Measurements from ENCODE around the gene BTNL3. TPM values are rescaled to one million over a fixed set of nuclear protein-coding genes. Genes with fewer than 3 reads are reported as not detected.
A peak's percentile ranks its signal among the peaks of the same experiment; 100 is the strongest.

BTNL3 gene
- total and polyA plus RNA-seq, 10 of the 15 experiments (the other 5 are each of a cell fraction or from before 2014, with no cell fraction given) = 0.39 TPM; not detected in 9

- TF ChIP-seq, protein P1, sequence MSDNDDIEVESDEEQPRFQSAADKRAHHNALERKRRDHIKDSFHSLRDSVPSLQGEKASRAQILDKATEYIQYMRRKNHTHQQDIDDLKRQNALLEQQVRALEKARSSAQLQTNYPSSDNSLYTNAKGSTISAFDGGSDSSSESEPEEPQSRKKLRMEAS (IDR thresholded peaks at IDR 0.05; ENCODE audit: low read depth, low read length) = peak; percentile 63; the same call in 1 of the 2 replicates
- no peak for TF ChIP-seq ATF7 (IDR thresholded peaks at IDR 0.05; ENCODE audit: low read depth)
- no peak for TF ChIP-seq KDM1A (IDR thresholded peaks at IDR 0.05; ENCODE audit: borderline replicate concordance)
- TF ChIP-seq NFXL1 (IDR thresholded peaks at IDR 0.05; ENCODE audit: borderline replicate concordance) = no peak
- no peak for TF ChIP-seq SREBF2 (IDR thresholded peaks at IDR 0.05; ENCODE audit: low read length)
- no peak for TF ChIP-seq SMAD1 (IDR thresholded peaks at IDR 0.05; ENCODE audit: low read depth, partially characterized antibody)
- peak in 1 of 2 experiments; percentile 58; a peak in 1 of 4 replicates for TF ChIP-seq IKZF2 (IDR thresholded peaks at IDR 0.05)
- peak; percentile 34; the same call in 1 of the 2 replicates for TF ChIP-seq IKZF1 (conservative IDR thresholded peaks at IDR 0.05)
- no peak for TF ChIP-seq USF2 (IDR thresholded peaks at IDR 0.05; ENCODE audit: borderline replicate concordance, low read depth, low read length)
- TF ChIP-seq KLF5 (IDR thresholded peaks at IDR 0.05; ENCODE audit: partially characterized antibody) = no peak
- TF ChIP-seq SPI1 (IDR thresholded peaks at IDR 0.05; ENCODE audit: borderline replicate concordance, insufficient read depth, low read depth, low read length) = no peak
- no peak for TF ChIP-seq YBX1 (IDR thresholded peaks at IDR 0.05)
- no peak for TF ChIP-seq TARDBP (IDR thresholded peaks at IDR 0.05; ENCODE audit: borderline replicate concordance)
- no peak for TF ChIP-seq ETV6 (conservative IDR thresholded peaks at IDR 0.05 in 1 of 2, IDR thresholded peaks at IDR 0.05 in 1 of 2; ENCODE audit: borderline replicate concordance in 1 of 2, low read depth in 1 of 2)
- TF ChIP-seq ESRRA (IDR thresholded peaks at IDR 0.05; ENCODE audit: low read length) = no peak
- no peak for TF ChIP-seq CHD1 (IDR thresholded peaks at IDR 0.05; ENCODE audit: low read depth, low read length)
- no peak for TF ChIP-seq NBN (IDR thresholded peaks at IDR 0.05)
- TF ChIP-seq ZBTB40 (IDR thresholded peaks at IDR 0.05; ENCODE audit: borderline replicate concordance) = no peak
- TF ChIP-seq, protein P2, sequence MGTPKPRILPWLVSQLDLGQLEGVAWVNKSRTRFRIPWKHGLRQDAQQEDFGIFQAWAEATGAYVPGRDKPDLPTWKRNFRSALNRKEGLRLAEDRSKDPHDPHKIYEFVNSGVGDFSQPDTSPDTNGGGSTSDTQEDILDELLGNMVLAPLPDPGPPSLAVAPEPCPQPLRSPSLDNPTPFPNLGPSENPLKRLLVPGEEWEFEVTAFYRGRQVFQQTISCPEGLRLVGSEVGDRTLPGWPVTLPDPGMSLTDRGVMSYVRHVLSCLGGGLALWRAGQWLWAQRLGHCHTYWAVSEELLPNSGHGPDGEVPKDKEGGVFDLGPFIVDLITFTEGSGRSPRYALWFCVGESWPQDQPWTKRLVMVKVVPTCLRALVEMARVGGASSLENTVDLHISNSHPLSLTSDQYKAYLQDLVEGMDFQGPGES (IDR thresholded peaks at IDR 0.05) = no peak
- TF ChIP-seq CHD2 (IDR thresholded peaks at IDR 0.05; ENCODE audit: borderline replicate concordance, low read depth, low read length) = no peak
- TF ChIP-seq YY1 (IDR thresholded peaks at IDR 0.05; ENCODE audit: low read depth, low read length) = no peak
- no peak for TF ChIP-seq PAX5 (IDR thresholded peaks at IDR 0.05; ENCODE audit: borderline replicate concordance, low read depth, low read length)
- TF ChIP-seq BCL11A (IDR thresholded peaks at IDR 0.05; ENCODE audit: low read depth, low read length) = no peak
- TF ChIP-seq, protein P3, sequence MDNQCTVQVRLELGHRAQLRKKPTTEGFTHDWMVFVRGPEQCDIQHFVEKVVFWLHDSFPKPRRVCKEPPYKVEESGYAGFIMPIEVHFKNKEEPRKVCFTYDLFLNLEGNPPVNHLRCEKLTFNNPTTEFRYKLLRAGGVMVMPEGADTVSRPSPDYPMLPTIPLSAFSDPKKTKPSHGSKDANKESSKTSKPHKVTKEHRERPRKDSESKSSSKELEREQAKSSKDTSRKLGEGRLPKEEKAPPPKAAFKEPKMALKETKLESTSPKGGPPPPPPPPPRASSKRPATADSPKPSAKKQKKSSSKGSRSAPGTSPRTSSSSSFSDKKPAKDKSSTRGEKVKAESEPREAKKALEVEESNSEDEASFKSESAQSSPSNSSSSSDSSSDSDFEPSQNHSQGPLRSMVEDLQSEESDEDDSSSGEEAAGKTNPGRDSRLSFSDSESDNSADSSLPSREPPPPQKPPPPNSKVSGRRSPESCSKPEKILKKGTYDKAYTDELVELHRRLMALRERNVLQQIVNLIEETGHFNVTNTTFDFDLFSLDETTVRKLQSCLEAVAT (IDR thresholded peaks at IDR 0.05) = no peak
Measured at GRCh38 chr5:181052672-181053487, 64.2 kb downstream of the BTNL3 start (continued).
